GM19438 (cell line): ENCODE results near the gene OPN1SW.

ENCODE experiments used
- ATAC-seq: cut with Tn5 transposase; IDR thresholded peaks from one replicate; pipeline ENCODE4 v1.9.1; 2021; ENCODE audit warnings: low read depth; ENCODE audit not compliant: unreplicated experiment

OPN1SW gene

DNA sequence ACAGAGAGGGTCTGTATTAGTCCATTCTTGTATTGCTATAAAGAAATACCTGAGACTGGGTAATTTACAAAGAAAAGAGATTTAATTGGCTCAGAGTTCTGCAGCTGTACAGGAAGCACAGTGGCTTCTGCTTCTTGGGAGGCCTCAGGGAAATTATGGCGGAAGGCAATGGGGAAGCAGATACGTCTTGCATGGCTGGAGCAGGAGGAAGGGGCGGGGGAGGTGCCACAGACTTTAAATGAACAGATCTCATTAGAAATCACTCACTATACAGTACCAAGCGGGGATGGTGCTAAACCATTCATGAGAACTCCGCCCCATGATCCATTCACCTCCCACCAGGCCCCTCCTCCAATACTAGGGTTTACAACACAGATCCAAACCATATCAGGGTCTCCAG is 40.2 kb downstream of the OPN1SW start:
- no peak for ATAC-seq

- ATAC-seq: no peak
Measured at GRCh38 chr7:128734890-128735289, 40.7 kb downstream of the OPN1SW start.

DNA sequence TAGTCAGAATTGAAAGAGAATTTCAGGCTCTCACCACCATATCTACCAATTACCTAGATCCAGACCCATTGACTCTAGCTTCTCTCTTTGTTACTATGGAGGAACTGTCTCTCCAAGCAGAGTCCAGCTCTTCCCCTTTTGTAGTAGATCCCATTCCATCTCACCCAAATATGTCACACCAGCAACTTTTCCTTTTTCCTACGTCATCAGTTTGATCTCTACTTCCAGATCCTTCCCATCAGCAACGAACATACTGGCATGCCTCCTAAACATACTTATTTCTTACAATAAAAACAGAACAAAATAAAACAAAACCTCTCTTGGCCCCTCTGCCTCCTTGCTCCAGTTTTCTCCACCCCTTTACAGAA is 42.3 kb downstream of the OPN1SW start:
- no peak for ATAC-seq

DNA sequence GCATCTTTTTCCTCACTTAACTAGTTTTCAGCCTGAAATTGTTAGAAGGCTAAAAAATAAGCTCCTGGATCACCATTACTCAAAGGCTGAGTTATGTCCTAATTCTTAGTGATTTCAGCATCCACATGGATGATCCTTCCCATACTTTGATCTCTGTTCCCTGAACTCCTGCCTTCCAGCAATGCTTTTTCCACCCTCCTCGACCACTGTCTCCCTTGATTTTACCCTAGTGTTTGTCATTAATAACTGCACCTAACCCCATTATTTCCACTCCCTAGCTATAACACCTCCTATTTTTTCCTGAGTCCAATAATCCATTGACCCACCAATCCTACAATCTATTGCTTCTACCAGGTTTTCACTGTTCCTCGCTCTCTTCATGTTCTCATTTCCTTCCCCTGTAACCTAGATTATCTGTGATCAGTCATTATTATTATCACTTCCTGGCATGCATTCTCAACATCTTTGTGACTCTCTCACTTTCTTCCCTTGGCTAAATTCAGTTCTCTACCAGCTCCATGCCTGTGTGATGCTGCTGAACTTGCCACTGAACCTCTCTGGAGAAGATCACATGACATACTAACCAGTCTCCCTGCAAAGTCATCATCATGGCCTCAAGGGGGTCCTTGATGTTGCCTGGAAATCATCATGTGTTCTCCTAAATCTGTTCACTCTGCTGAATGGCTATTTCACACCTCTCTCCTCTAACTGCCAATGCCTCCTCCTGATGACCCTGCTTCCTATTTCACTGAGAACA is 42.9 kb downstream of the OPN1SW start:
- ATAC-seq: no peak

DNA sequence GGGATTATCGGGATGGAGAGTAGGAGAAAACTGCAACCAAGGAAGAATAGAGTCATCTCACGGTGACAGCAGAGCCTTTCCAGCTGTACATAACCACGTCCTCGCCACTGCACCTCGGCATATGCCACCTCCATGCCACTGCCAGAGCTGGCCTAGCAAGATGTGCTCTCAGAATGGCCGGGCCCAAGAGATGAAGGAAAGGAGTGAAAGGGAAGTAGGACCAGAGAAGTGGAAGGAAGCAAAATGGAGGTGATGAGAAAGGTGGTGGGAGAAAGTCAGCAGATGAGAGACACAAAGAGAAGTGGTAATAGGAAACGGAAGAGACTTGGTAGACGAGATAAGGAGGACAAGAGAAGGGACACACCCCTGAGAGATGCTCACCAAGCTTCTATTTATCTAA is 44.4 kb downstream of the OPN1SW start:
- ATAC-seq: no peak

- ATAC-seq: no peak
Measured at GRCh38 chr7:128729494-128729893, 46.1 kb downstream of the OPN1SW start.

- no peak for ATAC-seq
Measured at GRCh38 chr7:128728598-128728997, 47.0 kb downstream of the OPN1SW start.

GRCh38 chr7:128727239-128727638 is 48.4 kb downstream of the OPN1SW start:
- ATAC-seq: no peak

GRCh38 chr7:128726737-128727072 is 48.9 kb downstream of the OPN1SW start:
- no peak for ATAC-seq

GRCh38 chr7:128726059-128726736 is 49.4 kb downstream of the OPN1SW start:
- ATAC-seq: no peak

- ATAC-seq: no peak
Measured at GRCh38 chr7:128725531-128725930, 50.1 kb downstream of the OPN1SW start.

GRCh38 chr7:128724743-128725142 is 50.9 kb downstream of the OPN1SW start:
- ATAC-seq: no peak
